SW480 (cell line): ENCODE data around the gene EDA.

Experiments used
- DNase-seq: peaks from one replicate; pipeline ENCODE4 v3.0.0-alpha.2; 2016; ENCODE audit warnings: low spot score

EDA gene

DNA sequence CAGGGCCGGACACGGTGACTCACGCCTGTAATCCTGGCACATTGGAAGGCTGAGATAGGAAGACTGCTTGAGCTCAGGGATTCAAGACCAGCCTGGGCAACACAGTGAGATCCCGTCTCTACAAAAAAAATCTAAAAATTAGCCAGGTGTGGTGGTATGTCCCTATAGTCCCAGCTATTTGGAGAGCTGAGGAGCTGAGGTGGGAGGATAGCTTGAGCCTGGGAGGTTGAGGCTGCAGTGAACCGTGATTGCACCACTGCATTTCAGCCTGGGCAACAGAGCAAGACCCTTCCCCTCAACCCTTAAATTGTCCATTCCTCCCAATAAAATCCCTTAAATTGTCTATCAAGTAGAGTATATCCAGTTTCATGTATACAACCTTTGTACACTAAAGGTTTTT is 463.4 kb downstream of the EDA start:
- DNase-seq, result no peak

DNA sequence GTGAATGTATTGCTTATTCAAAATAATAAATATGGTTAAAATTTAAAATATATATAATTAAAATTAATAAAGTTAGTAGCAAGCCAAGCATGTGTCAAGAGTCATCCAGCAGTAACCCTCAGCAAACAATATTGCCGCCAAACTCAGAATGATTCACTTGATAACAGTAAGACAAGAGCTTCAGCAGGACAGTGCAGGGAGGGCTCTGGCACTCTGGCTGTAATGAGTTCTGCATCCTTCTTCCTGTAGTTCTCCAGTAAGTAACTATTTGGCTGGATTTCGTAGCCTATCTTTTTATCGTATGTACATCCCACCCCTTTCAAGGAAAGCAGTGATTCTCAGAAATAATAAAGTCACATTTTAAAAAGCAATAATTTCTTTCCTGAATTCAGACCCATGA is 464.0 kb downstream of the EDA start:
- DNase-seq, result no peak

DNA sequence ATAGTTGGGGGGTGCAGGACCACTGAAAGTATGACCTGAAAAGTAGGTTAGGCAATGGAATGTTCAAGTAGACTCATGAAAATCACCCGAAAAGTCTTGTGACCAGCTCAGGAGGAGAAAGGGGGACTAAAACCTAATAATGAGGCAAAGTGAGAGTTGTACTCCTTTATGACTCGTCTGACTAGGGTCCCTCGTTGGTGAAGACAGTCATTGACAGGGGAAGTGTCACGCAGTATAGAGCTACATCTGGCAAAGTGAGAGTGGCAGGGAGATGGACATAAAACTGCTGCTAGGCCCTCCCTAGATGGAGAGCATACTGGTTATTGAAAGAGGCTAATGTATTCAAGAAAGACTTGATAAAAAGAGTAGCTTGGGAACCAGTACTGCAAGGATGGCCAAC is 466.8 kb downstream of the EDA start:
- no peak for DNase-seq

DNA sequence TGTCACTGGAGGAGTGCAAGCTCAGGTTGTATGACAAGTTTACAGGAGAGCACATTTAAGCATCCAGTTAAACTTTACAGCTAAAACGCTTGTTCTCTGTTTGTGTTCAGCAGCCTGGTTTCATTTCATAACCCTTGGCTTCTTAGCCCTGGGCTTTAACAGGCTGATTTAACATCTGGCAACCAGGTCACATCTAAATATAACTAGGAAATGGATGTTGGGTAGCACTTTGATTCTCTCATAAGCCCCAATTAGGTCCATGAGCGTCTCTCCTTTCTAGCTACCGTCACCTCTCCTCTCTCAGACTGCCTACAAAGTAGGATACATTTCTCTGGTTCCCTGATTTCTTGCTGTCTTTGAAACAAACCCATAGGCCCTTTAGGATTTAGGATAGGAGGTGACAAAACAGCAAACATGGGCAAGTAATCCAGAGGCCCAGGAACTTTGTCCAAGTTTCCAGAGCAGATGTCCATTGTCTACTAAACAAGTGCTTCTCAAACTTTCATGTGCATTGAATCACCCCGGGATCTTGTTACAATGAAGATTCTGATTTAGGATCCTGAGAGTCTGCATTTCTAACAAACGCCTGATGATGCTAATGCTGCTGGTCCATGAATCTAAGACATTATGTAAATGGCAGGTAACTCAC is 468.8 kb downstream of the EDA start:
- DNase-seq, result no peak

DNA sequence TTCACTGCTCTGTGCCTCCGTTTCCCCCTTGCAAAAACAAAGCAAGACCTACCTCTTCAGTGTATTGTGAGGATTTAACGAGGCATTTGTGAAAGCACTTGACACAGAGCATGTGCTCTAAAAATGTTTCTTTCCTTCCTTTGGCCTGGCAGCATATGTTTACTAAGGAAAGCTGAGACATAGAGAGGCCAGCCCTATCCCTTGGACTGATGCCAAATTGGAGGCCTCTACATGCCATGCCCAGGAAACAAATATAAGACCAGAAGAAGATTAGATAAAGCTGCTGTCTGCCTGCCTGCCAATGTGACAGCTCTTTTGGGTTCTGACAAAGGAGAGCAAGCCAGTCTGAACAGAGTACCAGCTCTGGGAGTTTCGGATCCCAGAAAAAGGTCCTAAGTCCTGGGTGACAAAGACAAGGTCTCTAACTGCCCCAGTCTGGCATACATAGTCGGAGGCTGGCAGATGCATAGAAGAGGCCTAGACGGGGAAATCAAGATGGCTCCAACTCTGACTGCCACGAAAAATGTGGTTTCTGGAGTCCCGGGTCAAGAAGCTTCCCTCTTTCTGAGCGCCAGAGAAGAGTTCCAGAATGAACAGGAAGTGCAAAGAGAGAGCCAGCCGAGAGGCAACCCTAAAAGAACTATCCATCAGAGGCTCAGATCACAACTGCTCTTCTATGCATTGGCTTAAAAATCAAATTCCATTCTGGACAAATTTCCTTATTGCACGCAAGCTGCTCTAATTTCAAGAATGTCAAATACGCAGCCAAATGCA is 472.1 kb downstream of the EDA start:
- no peak for DNase-seq

DNA sequence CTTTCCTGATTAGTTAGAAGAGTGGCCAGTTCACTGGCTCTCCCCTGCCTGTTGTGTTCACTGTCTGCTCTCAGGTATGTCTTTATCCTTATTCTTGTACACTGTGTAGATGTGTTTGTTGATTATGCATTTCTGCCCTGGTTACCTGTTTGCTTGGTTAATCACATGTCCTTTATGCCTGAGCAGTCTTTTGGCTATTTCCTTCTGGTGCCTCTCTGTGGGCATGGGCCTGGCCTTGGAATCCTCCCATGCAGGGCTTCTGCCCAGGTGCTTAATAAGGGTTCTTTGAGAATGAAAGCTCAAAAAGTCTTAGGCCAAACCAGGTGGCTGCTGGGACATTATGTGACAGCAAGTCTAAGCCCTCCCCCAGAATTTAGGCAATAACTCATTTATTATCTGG is 472.8 kb downstream of the EDA start:
- DNase-seq, result no peak
